Measurements from ENCODE around the gene PARD3. TPM values are rescaled to one million over a fixed set of nuclear protein-coding genes. Genes with fewer than 3 reads are reported as not detected.
A peak's percentile ranks its signal among the peaks of the same experiment; 100 is the strongest.

Gene PARD3
- total RNA-seq, 3 donors from 2014 or later, result 48.2 to 93.7 (median 60.6) TPM

DNA sequence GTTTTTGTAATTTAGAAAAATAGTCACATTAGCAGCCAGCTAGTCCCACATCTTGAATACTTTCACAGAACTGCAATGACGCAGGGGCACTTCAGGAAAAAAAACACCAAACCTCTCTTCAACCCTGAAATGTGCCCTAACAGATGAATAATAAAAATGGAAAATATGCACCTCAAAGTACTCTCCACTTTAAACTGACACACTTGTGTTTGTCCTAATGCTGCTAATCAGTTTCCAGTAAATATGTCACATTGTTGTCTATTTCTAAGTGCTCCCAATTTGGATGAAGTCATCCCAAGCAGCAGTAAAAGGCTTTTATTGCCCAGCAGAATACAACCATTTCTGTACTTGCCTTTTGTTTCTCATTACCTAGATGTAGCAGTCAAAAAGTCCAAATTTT lies 86.7 kb downstream of the PARD3 start:
- no peak overlapping the region for H3K27ac ChIP-seq
- no peak for DNase-seq (ENCODE audit: low spot score in 2 of 2)
- peaks cover 0 to 12% of the 10 kb centered on the region in 2 donors for H3K4me1 ChIP-seq
- no peak overlapping the region for H3K4me3 ChIP-seq
- H3K27me3 ChIP-seq, result no peaks in the 10 kb centered on the region
- H3K36me3 ChIP-seq, result no peaks in the 10 kb centered on the region
- no peaks in the 10 kb centered on the region for H3K9me3 ChIP-seq
- intact Hi-C loops (cut with DNase I; ENCODE audit: low total_unique reads), result no loop called here
- TF ChIP-seq POLR2AphosphoS5 (IDR thresholded peaks at IDR 0.05), result no peak
- TF ChIP-seq POLR2A (IDR thresholded peaks at IDR 0.05), result no peak
- TF ChIP-seq, protein P1, sequence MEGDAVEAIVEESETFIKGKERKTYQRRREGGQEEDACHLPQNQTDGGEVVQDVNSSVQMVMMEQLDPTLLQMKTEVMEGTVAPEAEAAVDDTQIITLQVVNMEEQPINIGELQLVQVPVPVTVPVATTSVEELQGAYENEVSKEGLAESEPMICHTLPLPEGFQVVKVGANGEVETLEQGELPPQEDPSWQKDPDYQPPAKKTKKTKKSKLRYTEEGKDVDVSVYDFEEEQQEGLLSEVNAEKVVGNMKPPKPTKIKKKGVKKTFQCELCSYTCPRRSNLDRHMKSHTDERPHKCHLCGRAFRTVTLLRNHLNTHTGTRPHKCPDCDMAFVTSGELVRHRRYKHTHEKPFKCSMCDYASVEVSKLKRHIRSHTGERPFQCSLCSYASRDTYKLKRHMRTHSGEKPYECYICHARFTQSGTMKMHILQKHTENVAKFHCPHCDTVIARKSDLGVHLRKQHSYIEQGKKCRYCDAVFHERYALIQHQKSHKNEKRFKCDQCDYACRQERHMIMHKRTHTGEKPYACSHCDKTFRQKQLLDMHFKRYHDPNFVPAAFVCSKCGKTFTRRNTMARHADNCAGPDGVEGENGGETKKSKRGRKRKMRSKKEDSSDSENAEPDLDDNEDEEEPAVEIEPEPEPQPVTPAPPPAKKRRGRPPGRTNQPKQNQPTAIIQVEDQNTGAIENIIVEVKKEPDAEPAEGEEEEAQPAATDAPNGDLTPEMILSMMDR (IDR thresholded peaks at IDR 0.05), result no peak

DNA sequence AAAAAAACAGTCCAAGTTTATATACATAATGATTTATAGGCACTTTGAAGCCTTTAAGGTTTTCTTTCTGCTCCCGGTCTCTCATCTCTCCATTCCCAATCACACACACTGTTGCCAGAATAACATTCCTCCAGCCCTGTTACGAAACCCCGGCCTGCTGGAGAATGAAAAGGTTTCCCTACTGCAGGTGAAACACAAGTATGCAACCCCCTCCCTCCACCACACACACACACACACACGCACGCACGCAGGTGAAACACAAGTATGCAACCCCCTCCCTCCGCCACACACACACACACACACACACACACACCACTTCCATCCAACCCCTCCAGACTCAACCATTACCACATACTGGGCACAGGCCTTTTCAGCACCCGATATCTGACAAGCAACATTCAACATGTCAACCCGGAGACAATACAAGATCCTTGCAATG lies 87.5 kb downstream of the PARD3 start:
- no peak overlapping the region for H3K4me3 ChIP-seq
- TF ChIP-seq POLR2A (IDR thresholded peaks at IDR 0.05) (no peak), POLR2AphosphoS5 (IDR thresholded peaks at IDR 0.05) (no peak)
- TF ChIP-seq, protein P1 (IDR thresholded peaks at IDR 0.05), result no peak
- intact Hi-C loops (cut with DNase I; ENCODE audit: low total_unique reads), result no loop called here
- H3K27me3 ChIP-seq, result no peaks in the 10 kb centered on the region
- peaks cover 0 to 12% of the 10 kb centered on the region in 2 donors for H3K4me1 ChIP-seq
- DNase-seq (ENCODE audit: low spot score in 2 of 2), result peak in 1 of 2 donors; percentile 53
- no peaks in the 10 kb centered on the region for H3K9me3 ChIP-seq
- H3K36me3 ChIP-seq, result no peaks in the 10 kb centered on the region
- H3K27ac ChIP-seq, result no peak overlapping the region

DNA sequence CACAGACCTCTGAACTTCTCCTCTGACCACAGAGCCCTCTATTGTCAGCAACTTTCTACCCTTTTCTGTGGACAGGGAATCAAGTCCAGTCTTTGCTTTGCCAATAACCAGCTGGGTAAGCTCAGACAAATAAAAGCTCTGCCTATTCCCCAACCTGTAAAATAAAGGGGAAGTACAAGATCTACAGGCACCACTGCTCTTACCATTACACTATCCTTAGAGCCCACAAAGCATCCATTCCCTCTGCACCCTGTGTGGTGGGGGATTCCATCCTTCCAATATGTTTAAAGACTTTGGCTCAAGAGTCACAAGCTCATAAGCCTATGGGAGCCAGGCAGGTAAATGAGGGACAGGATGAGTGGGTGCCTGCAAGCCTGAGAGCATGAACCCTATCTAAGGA lies 88.2 kb downstream of the PARD3 start:
- Histone ChIP-seq H3K4me3 (no peak overlapping the region), H3K27ac (no peak overlapping the region), H3K9me3 (no peaks in the 10 kb centered on the region), H3K27me3 (no peaks in the 10 kb centered on the region), H3K4me1 (peaks cover 0 to 12% of the 10 kb centered on the region in 2 donors), H3K36me3 (no peaks in the 10 kb centered on the region)
- no peak for DNase-seq (ENCODE audit: low spot score in 2 of 2)
- TF ChIP-seq POLR2AphosphoS5 (IDR thresholded peaks at IDR 0.05) (no peak), POLR2A (IDR thresholded peaks at IDR 0.05) (no peak)
- TF ChIP-seq, protein P1 (IDR thresholded peaks at IDR 0.05), result no peak
- intact Hi-C loops (cut with DNase I; ENCODE audit: low total_unique reads), result no loop called here

DNA sequence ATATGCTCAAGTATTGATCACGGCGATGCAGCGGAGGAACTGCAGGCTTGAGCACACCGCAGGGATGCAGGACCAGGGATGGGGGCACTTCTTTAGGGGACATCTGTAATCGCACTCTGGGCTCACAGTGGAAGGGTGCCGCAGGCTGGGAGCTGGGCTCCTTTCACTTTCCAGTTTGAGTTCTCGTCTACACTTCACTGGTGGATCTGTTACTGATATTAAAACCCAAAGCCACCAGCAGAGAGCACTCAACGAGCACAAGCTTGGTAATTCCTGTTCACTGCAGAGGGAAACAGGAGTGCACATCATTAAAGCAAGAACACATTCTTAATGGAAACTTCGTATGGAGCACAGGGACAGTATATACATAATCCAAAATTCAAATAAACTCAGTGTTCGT lies 91.3 kb downstream of the PARD3 start:
- TF ChIP-seq, protein P1 (IDR thresholded peaks at IDR 0.05), result peak in 2 of 3 donors; percentile 51 to 52
- no peak for TF ChIP-seq POLR2AphosphoS5 (IDR thresholded peaks at IDR 0.05)
- Histone ChIP-seq H3K4me1 (peaks cover 0 to 12% of the 10 kb centered on the region in 2 donors), H3K36me3 (no peaks in the 10 kb centered on the region), H3K4me3 (peak overlapping the region in 2 of 3 donors; percentile 19 to 30), H3K9me3 (no peaks in the 10 kb centered on the region), H3K27me3 (no peaks in the 10 kb centered on the region), H3K27ac (no peak overlapping the region)
- intact Hi-C loops (cut with DNase I; ENCODE audit: low total_unique reads), result no loop called here
- DNase-seq (ENCODE audit: low spot score in 2 of 2), result no peak

DNA sequence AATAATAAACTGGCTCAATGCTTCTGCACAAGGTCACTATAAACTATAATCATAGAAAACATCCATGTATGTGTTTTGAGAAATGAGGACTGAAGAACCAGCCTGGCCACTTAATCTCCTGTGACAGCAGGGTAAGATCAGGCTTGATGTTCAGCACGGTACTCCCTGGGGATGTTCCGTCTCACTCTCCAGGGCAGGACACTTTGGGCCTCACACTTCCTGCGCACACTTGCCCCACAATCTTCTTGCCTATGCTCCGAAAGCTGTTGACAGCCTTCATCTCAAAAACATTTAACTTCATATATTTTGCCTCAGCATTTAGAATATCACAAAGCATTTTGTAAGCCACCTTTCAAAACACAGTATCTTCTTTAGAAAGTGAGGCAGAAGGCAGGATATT lies 92.7 kb downstream of the PARD3 start:
- Histone ChIP-seq H3K27ac (no peak overlapping the region), H3K36me3 (no peaks in the 10 kb centered on the region), H3K27me3 (no peaks in the 10 kb centered on the region), H3K4me1 (peaks cover 0 to 12% of the 10 kb centered on the region in 2 donors), H3K9me3 (no peaks in the 10 kb centered on the region), H3K4me3 (no peak overlapping the region)
- TF ChIP-seq, protein P1 (IDR thresholded peaks at IDR 0.05), result no peak
- no peak for TF ChIP-seq POLR2A (IDR thresholded peaks at IDR 0.05)
- no peak for TF ChIP-seq POLR2AphosphoS5 (IDR thresholded peaks at IDR 0.05)
- no peak for DNase-seq (ENCODE audit: low spot score in 2 of 2)
- intact Hi-C loops (cut with DNase I; ENCODE audit: low total_unique reads), result no loop called here
